ENCODE results near the gene ZMYND8.

DNA sequence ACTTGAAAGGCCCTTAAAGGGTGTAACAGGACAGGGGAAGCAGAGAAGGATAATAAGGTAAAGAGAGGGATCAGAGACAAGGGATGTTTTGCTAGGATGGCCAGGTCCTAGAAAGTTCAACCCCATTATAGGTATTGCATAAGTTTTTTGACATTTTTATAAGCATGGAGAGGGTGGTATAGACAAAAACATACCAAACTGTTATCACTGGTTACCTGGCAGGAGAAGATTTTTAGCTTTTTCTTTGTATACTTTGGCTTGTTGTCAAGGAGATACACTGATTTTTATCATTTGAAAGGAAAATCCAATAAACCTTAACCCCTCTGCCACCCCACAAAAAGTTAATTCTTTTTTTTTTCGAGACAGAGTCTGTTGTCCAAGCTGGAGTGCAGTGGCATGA is 28.4 kb downstream of the ZMYND8 start:
- no peak for TF ChIP-seq CTCF (IDR thresholded peaks at IDR 0.05; ENCODE audit: poor library complexity, severe bottlenecking)
- no peak for TF ChIP-seq POLR2AphosphoS5 (IDR thresholded peaks at IDR 0.05)
- no peak for TF ChIP-seq TAF1 (IDR thresholded peaks at IDR 0.05; ENCODE audit: low read depth)
- TF ChIP-seq EP300 (conservative IDR thresholded peaks at IDR 0.05; ENCODE audit: poor library complexity, severe bottlenecking): no peak
- no peak for TF ChIP-seq EZH2 (IDR thresholded peaks at IDR 0.05; ENCODE audit: borderline replicate concordance, insufficient read depth, low read length, poor library complexity, severe bottlenecking)
- no peak for TF ChIP-seq SMC3 (conservative IDR thresholded peaks at IDR 0.05; ENCODE audit: poor library complexity)
